ENCODE measurements around the gene SETBP1. TPM values are rescaled to one million over a fixed set of nuclear protein-coding genes. Genes with fewer than 3 reads are reported as not detected.

Gene SETBP1
- total and polyA plus RNA-seq, 2 of the 13 experiments (the other 11 are each of a cell fraction or from before 2014, with no cell fraction given) = 0.18 to 0.65 TPM

GRCh38 chr18:45040879-45041278 is 360.2 kb downstream of the SETBP1 start:
- ChIA-PET POLR2A (no interaction called here), CTCF (ENCODE audit: low intra/inter-chr PET ratio, low total read pairs) (no interaction called here)
- Histone ChIP-seq H3K79me2 (ENCODE audit: insufficient read depth, low read length) (no peaks in the 10 kb centered on the region), H3K4me3 (replicated peaks in 1 of 3; ENCODE audit: insufficient read depth in 1 of 3, low read depth in 2 of 3, low read length in 3 of 3) (no peak overlapping the region), H3K9me3 (ENCODE audit: low read length) (no peaks in the 10 kb centered on the region), H3K4me1 (ENCODE audit: insufficient read depth, low read length) (no peaks in the 10 kb centered on the region), H3K27ac (ENCODE audit: extremely low read length, insufficient read depth, low read length) (no peak overlapping the region), H4K20me1 (ENCODE audit: insufficient read depth, low read length) (no peaks in the 10 kb centered on the region), H3K27me3 (ENCODE audit: control insufficient read depth in 1 of 2, insufficient read depth in 2 of 2, low read length in 2 of 2) (no peaks in the 10 kb centered on the region; a peak in 1 of 5 replicates), H2AFZ (ENCODE audit: low read length) (no peak overlapping the region), H3K9ac (ENCODE audit: insufficient read depth, low read depth, low read length) (no peak overlapping the region), H3K4me2 (ENCODE audit: low read depth, low read length) (no peak overlapping the region), H3K36me3 (replicated peaks in 1 of 2; ENCODE audit: control insufficient read depth in 1 of 2, insufficient read depth in 2 of 2, low read length in 2 of 2) (no peaks in the 10 kb centered on the region)
- BruUV-seq (replicated peaks) = no TSS peak
- no peak for FAIRE-seq
- 40% methylated on average over 1 of the region's 1 CpG for WGBS (ENCODE audit: low lambda C conversion rate)
- ATAC-seq = no peak
- TF ChIP-seq SMAD9 (CRISPR knock-in tag; IDR thresholded peaks at IDR 0.05) (no peak), MYPOP (CRISPR knock-in tag; IDR thresholded peaks at IDR 0.05) (no peak), RFXAP (CRISPR knock-in tag; IDR thresholded peaks at IDR 0.05; ENCODE audit: borderline replicate concordance) (no peak), ZNF256 (CRISPR knock-in tag; conservative IDR thresholded peaks at IDR 0.05) (no peak)
- no peak for DNase-seq (ENCODE audit: low spot score)
- intact Hi-C loops (cut with micrococcal nuclease; ENCODE audit: unreplicated experiment) (no loop called here), in situ Hi-C loops (cut with HindIII; ENCODE audit: extremely low pct_ligation_motif_present, low pct_unique_long_range_greater_than_20kb) (no loop called here)

- Histone ChIP-seq H3K79me2 (ENCODE audit: insufficient read depth, low read length) (no peaks in the 10 kb centered on the region), H3K27ac (ENCODE audit: extremely low read length, insufficient read depth, low read length) (no peak overlapping the region), H3K4me2 (ENCODE audit: low read depth, low read length) (no peak overlapping the region), H3K9me3 (ENCODE audit: low read length) (no peaks in the 10 kb centered on the region), H2AFZ (ENCODE audit: low read length) (no peak overlapping the region), H3K27me3 (ENCODE audit: control insufficient read depth in 1 of 2, insufficient read depth in 2 of 2, low read length in 2 of 2) (no peaks in the 10 kb centered on the region; a peak in 1 of 5 replicates), H3K9ac (ENCODE audit: insufficient read depth, low read depth, low read length) (no peak overlapping the region), H3K4me3 (replicated peaks in 1 of 3; ENCODE audit: insufficient read depth in 1 of 3, low read depth in 2 of 3, low read length in 3 of 3) (no peak overlapping the region), H3K4me1 (ENCODE audit: insufficient read depth, low read length) (no peaks in the 10 kb centered on the region), H4K20me1 (ENCODE audit: insufficient read depth, low read length) (no peaks in the 10 kb centered on the region), H3K36me3 (replicated peaks in 1 of 2; ENCODE audit: control insufficient read depth in 1 of 2, insufficient read depth in 2 of 2, low read length in 2 of 2) (no peaks in the 10 kb centered on the region)
- ChIA-PET CTCF (ENCODE audit: low intra/inter-chr PET ratio, low total read pairs) (no interaction called here), POLR2A (no interaction called here)
- FAIRE-seq = no peak
- intact Hi-C loops (cut with micrococcal nuclease; ENCODE audit: unreplicated experiment) = no loop called here
- no TSS peak for BruUV-seq (replicated peaks)
- 61% methylated on average over 7 of the region's 7 CpGs for WGBS (ENCODE audit: low lambda C conversion rate)
- in situ Hi-C loops (cut with HindIII; ENCODE audit: extremely low pct_ligation_motif_present, low pct_unique_long_range_greater_than_20kb) = no loop called here
- ATAC-seq = no peak
- DNase-seq (ENCODE audit: low spot score) = no peak
- no peak for TF ChIP-seq DZIP1 (CRISPR knock-in tag; IDR thresholded peaks at IDR 0.05)
- TF ChIP-seq ETV5 (CRISPR knock-in tag; IDR thresholded peaks at IDR 0.05; ENCODE audit: borderline replicate concordance) = no peak
- no peak for TF ChIP-seq GTF2F1 (IDR thresholded peaks at IDR 0.05; ENCODE audit: low read length)
- no peak for TF ChIP-seq HNRNPL (IDR thresholded peaks at IDR 0.05; ENCODE audit: low read depth, low read length)
- no peak for TF ChIP-seq SETDB1 (CRISPR knock-in tag; IDR thresholded peaks at IDR 0.05; ENCODE audit: borderline replicate concordance)
- TF ChIP-seq ZFP37 (CRISPR knock-in tag; IDR thresholded peaks at IDR 0.05; ENCODE audit: borderline replicate concordance) = no peak
- no peak for TF ChIP-seq RFX1 (IDR thresholded peaks at IDR 0.05)
- TF ChIP-seq ATF4 (CRISPR knock-in tag; IDR thresholded peaks at IDR 0.05) = no peak
- TF ChIP-seq ZNF891 (CRISPR knock-in tag; IDR thresholded peaks at IDR 0.05) = no peak
- TF ChIP-seq ZNF337 (CRISPR knock-in tag; IDR thresholded peaks at IDR 0.05; ENCODE audit: borderline replicate concordance, low read depth) = no peak
- TF ChIP-seq TEAD2 (CRISPR knock-in tag; IDR thresholded peaks at IDR 0.05) = no peak
- TF ChIP-seq MEIS1 (CRISPR knock-in tag; IDR thresholded peaks at IDR 0.05; ENCODE audit: borderline replicate concordance) = no peak
Measured at GRCh38 chr18:45044787-45045186, 364.1 kb downstream of the SETBP1 start.
